LNCaP clone FGC (cell line): ENCODE results near the gene ARHGEF19.
"Not testable (repeated sequence)": the region's sequence is repeated elsewhere in the genome, so short reads cannot be mapped to it uniquely, and the experiment has no call there.

Experiments used
- DNase-seq: peaks from one replicate; pipeline ENCODE4 v3.0.0-alpha.2; 2011; ENCODE audit warnings: low read depth
- H3K4me3 ChIP-seq: 2 replicates; pipeline ENCODE4 v1.5.1; 2011; ENCODE audit warnings: mild to moderate bottlenecking, low read depth, low read length, control low read depth
- TF ChIP-seq, protein P1 (sequence below): IDR thresholded peaks from 2 replicates; pipeline ENCODE4 v1.5.1; 2012; ENCODE audit warnings: mild to moderate bottlenecking; ENCODE audit not compliant: control insufficient read depth, insufficient read depth; ENCODE audit errors: extremely low read depth

ARHGEF19 gene

DNA sequence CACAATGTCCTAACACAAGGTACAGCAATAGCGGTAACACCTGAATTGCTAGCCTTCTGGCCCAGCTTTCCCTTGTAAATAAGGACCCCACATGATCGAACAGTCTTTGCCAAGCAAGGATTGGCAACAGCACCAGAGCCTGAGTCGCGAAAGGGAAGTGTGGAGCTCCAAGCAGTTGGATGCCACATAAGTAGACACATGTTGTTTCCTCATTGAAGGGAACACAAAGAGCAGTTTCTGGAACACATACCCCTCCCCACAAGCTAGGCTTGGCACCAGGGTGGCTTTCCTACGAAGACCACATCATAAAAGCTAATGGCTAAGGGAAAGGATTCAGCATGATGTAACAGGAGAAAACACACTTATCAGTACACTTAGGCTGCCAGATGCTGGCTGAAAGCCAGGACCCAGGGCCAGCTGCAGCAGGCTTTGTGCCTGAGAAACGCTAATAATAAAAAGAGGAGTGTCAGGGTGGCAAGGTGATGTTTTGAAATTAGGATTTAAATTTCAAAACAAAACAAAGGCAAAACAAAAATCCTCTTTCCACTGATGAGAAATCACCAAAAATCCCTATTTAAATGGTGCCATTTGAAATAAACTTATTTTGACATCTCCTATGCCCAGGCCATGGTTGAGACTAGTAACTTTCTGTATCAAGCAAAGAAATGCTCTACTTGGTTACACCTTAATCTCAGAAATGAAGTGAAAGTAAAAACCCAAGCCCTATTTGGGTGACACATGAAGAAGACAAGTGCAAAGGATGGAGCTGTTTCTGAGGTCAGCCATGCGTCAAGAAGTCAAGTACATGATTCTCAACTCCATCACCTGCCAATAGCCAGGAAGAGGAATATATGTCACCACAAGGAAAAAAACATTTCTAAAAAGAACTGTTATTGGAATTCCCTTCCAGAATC lies 36.4 kb upstream of the ARHGEF19 start:
- TF ChIP-seq, protein P1, sequence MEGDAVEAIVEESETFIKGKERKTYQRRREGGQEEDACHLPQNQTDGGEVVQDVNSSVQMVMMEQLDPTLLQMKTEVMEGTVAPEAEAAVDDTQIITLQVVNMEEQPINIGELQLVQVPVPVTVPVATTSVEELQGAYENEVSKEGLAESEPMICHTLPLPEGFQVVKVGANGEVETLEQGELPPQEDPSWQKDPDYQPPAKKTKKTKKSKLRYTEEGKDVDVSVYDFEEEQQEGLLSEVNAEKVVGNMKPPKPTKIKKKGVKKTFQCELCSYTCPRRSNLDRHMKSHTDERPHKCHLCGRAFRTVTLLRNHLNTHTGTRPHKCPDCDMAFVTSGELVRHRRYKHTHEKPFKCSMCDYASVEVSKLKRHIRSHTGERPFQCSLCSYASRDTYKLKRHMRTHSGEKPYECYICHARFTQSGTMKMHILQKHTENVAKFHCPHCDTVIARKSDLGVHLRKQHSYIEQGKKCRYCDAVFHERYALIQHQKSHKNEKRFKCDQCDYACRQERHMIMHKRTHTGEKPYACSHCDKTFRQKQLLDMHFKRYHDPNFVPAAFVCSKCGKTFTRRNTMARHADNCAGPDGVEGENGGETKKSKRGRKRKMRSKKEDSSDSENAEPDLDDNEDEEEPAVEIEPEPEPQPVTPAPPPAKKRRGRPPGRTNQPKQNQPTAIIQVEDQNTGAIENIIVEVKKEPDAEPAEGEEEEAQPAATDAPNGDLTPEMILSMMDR, result no peak
- DNase-seq, result peak; percentile 91
- H3K4me3 ChIP-seq, result no peak overlapping the region

DNA sequence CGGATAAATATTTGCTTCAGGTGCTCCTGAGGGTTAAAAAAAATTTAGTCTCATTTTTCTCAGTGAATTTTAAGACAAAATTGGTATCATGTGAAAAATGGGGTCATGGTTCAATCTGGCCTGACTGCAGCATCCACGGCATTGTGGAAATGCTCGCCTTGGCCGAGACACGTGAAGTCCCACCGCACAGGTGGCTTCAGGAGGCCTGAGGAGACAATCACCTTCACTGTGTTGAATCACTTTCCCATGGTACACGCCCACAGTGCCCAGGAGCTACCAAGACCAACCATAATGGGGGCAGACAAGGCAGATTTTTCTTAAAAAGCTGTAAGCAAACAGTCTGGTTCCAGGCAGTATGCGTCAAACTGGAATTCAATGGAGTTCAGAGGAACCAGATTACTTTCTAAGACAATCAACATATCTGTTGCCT lies 35.6 kb upstream of the ARHGEF19 start:
- H3K4me3 ChIP-seq, result no peak overlapping the region
- DNase-seq, result no peak
- TF ChIP-seq, protein P1, result no peak

DNA sequence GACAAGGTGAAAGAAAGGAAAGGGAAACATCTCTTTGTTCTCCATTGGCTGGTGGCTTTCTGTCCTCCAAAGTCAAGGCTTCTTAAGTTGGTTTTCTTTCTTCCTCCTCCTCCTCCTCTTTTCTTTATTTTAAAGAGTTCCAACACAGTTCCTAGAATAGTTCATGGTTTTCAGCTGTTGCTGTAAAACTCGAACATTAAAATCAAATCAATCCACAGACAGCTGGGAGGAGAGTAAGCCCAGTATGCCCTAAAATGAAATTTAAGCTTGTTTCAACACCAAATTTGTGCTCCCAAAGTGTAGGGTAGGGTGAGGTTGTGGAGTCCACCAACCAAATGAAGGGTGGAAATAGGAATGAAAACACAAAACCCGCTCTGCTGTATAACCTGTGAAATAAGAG lies 35.0 kb upstream of the ARHGEF19 start:
- H3K4me3 ChIP-seq, result no peak overlapping the region
- no peak for DNase-seq
- TF ChIP-seq, protein P1, result no peak

DNA sequence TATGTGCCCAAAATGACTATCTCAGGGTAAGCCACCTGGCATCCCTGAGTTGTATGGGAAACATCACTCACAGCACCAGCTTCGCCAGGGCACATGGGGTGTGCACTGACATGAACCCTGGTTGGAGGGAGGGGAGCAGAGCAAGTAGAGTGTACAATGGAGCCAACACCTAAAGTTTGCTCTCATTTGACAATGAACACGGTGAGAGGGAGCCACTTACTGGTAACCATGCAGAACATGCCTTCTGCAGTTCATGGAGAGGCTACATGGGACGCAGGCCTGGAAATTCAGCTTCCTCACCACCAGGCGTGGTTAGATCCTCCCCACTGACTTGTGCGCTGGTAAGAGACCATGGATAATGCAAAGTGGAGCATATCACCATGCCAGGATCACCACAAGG lies 34.5 kb upstream of the ARHGEF19 start:
- no peak overlapping the region for H3K4me3 ChIP-seq
- no peak for DNase-seq
- TF ChIP-seq, protein P1, result no peak

DNA sequence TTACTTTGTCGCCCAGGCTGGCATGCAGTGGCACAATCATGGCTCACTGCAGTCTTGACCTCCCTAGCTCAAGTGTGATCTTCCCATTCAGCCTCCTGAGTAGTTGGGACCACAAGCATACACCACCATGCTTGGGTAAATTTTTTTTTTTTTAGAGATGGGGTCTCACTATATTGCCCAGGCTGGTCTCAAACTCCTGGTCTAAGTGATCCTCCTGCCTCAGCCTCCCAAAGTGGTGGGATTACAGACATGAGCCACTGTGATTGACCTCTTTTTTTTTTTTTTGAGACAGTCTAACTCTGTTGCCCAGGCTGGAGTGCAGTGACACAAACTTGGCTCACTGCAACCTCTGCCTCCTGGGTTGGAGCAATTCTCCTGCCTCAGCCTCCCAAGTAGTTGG lies 33.8 kb upstream of the ARHGEF19 start:
- not testable (repeated sequence) for DNase-seq, H3K4me3 ChIP-seq

DNA sequence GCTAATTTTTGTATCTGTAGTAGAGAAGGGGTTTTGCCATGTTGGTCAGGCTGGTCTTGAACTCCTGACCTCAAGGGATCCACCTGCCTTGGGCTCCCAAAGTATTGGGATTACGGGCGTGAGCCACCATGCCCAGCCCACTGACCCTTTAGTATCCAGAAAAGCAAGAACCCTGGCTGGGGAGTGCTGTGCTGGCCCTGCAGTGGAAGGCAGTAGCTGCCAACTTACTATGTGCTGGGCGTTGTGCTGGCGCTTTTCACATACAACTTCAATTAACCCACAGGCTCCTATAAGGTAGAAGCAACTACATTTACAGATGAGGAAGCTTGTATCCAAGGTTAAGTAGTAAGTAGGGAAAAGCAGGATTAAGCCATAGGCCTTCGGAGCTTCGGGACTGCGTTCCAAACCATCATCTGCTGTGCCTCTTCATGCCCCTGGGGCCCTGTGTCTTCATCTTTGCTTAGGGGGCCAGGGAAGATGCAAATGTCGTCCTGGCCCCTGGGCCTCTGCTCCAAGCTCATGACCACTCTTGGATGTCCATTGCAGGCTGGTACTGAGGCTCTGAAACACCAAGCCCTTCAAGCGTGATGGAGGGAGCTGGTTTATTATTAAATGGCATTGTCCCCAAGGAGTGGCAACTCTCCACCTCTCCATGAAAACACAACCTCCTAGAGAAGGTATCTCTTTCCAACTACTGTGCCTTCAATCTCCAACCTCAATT lies 33.2 kb upstream of the ARHGEF19 start:
- DNase-seq, result no peak

More for the DNA sequence above, 33.2 kb upstream of the ARHGEF19 start:
- H3K4me3 ChIP-seq, result no peak overlapping the region
- TF ChIP-seq, protein P1, result no peak
